GM18508 (cell line): ENCODE measurements around the gene GPRASP2.

ENCODE experiments used
- ATAC-seq: cut with Tn5 transposase; IDR thresholded peaks from one replicate; pipeline ENCODE4 v1.9.1; 2021; ENCODE audit warnings: moderate number of reproducible peaks; ENCODE audit not compliant: insufficient read depth, unreplicated experiment

The GPRASP2 gene

GRCh38 chrX:102739657-102740056 lies 27.4 kb downstream of the GPRASP2 start:
- ATAC-seq = no peak

DNA sequence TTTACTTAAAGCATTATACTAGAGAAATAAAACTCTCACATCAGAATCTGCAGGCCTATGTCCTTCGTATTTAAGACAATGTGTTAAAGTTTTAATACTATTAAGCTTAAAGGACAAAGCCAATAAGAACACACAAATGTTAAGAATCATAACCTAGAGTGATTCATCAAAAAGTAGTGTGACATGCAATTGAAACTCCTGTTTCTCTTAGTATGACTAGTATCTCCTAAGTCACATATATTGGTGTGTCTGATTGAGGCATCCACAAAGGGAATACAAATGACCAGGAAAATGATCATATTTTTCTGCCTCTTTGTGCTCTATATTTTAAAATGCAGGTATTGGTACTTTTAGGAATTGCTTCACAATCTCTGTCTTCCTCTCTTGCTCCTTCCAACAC lies 32.1 kb downstream of the GPRASP2 start:
- no peak for ATAC-seq

DNA sequence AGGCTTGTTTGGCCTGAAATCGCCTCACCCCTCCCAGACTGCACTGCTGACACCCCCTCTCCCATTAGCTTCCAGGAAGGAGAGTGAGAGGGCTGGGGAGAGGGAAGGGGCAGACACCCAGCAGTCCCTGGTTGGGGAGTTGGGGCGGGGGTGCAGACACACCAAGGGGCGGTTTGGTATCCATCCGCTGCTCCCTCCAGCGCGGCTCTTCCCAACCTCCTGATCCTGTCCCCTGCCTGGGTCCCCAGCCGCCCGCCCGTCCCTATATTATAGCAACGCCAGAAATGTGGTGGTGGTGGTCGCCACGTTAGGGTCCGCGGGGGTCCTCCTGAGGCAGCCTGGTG lies 33.2 kb downstream of the GPRASP2 start:
- no peak for ATAC-seq

GRCh38 chrX:102745857-102746584 lies 33.8 kb downstream of the GPRASP2 start:
- ATAC-seq = no peak

- ATAC-seq = no peak
These were observed 53.0 kb downstream of the GPRASP2 start for GRCh38 chrX:102765217-102765616.

DNA sequence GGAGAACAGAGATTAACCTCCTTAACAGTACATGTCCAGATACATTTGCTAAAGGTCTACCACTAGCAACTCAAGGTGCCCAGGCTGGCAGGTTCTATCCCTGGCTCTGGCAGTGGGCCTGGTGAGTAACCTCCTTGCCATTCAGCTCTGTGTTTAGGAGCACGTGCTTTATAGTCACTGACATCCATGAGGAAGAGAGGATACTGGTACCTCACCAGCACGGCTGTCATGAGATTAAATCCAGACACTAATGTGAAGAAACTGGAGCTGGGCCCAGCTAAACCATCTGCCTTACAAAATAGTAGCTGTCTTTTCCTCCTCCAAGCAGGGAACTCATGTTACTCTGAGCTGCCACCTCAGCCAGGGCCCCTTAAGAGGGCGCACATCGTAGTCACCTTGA lies 53.6 kb downstream of the GPRASP2 start:
- ATAC-seq = no peak

GRCh38 chrX:102767287-102767686 lies 55.0 kb downstream of the GPRASP2 start:
- no peak for ATAC-seq
